NCI-H2081 treated with DMSO at 0.1 percent for 48 hours (cell line): ENCODE data around the gene RGCC.
"Not testable (repeated sequence)": the region's sequence is repeated elsewhere in the genome, so short reads cannot be mapped to it uniquely, and the experiment has no call there.

ENCODE experiments used
- DNase-seq: peaks from one replicate; lab custom pipeline; 2025; lab: John Stamatoyannopoulos, UW

RGCC gene

DNA sequence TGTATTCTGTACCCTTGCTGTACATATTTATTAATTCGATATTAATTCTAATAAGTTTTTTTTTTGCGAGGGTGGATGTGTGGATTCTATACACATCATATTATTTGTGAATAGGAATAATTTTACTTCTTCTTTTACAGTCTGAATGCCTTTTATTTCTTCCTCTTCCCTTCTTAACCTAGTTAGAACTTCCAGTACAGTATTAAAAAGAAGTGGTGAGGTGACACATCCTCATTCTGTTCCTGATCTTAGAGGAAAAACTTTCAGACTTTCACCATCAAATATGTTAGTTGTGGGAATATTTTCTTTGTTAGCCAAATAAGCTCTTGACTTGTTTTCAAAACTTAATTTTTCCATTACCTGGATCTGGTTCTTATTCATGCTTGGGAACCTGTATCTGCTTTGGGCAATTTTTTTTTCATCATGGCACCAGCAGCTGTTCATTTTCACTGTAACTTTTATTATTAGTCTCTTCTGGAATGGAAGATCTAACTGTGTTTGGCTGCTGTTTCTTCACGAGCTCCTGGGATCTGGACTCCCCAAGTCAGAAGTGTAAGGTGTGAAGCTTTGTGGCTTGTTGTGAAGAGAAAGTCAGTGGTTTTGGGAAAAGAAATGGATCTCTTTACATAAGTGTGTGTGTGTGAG is 33.1 kb downstream of the RGCC start:
- DNase-seq: no peak

DNA sequence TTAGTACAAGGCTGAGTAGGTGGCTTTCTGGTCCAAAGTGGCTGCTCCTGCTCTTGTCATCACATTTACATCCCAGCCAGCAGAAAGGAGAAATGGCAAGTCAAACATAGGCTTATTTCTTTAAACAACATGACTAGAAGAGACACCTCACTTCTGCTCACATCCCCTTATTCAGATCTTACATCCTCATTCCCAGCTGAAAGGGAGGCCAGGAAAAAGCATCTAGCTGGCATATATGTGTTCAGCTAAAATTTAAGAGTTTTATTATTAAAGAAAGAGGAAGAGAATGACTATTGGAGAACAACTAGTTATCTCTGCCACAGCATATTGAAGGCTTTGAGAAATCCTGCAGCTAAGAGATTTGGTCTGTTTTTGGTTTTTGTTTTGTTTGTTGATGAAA is 34.1 kb downstream of the RGCC start:
- no peak for DNase-seq

DNA sequence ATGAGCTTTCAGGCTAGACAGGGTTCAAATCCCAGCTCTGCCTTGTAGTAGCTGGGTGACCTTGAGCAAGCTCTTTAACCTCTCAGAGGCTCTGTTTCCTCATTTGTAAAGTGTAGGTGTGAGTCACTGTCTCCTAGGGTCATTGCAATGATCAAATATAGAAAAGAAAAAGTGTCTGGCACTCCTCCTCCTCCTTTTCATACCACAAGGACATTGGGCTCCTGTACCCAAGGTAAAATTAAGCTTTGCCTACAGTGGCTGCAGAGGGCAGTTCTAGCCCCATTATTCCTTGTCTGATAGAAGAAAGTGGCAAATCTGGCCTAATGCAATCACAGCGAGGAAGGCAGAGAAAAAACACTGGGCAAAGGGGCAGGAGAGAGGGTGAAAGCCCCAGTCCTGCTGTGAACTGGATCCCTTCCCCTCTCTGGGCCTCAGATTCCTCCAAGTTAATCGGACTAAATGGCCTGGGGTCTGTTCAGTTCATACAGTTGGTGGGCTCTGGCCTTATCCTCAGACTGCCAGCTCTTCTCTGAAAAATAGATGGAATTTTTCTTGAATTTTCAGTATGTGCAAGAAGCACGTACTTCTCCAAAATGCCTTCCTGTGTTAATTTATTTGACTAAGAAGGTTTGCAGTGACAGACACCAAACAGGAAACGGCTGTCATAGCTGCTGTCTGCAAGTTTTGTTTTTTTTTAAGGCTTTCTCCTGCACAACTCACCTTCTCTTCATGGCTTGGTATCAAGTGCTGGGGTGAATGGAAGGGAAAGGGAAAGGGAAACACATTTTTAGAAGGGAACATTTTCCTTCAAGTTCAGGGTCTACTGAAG is 35.3 kb downstream of the RGCC start:
- DNase-seq: no peak

DNA sequence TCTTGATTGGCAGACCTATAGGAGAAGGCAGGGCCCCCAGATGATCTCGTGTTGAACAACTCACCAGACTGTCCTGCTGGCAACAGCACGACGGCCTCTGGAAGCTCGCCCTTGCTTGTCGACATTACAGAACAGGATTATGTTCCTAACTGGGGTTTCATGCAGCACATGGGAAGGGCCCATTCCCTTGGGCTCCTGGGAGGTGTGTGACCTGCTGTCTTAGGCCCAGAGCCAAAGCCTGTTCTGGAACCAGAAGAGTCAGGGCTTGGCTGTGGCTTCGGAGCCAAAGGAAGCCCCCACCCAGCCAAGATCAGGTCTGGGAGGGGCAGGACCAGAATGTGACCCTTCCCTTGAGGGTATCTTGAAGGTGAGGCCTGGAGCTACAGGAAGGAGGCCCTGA is 36.9 kb downstream of the RGCC start:
- DNase-seq: no peak

DNA sequence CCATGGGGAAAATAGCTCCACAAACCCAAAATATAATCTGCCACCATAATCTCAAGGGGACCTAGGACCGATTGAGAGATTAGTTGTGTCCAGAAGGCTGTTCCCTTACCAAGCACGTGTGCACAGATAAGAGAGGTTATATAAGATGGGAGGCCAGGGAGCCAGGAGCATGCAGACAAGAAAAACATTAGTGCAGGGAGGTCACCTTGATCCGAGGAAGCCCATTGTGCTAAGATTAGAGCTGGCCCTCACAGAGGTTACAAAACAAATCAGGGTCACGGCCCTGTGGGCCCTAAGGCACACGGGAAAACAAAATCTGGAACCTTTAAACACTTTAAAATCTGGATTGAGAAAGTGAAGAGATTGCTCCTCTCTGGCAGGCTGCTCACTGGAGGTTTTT is 37.7 kb downstream of the RGCC start:
- DNase-seq: no peak

DNA sequence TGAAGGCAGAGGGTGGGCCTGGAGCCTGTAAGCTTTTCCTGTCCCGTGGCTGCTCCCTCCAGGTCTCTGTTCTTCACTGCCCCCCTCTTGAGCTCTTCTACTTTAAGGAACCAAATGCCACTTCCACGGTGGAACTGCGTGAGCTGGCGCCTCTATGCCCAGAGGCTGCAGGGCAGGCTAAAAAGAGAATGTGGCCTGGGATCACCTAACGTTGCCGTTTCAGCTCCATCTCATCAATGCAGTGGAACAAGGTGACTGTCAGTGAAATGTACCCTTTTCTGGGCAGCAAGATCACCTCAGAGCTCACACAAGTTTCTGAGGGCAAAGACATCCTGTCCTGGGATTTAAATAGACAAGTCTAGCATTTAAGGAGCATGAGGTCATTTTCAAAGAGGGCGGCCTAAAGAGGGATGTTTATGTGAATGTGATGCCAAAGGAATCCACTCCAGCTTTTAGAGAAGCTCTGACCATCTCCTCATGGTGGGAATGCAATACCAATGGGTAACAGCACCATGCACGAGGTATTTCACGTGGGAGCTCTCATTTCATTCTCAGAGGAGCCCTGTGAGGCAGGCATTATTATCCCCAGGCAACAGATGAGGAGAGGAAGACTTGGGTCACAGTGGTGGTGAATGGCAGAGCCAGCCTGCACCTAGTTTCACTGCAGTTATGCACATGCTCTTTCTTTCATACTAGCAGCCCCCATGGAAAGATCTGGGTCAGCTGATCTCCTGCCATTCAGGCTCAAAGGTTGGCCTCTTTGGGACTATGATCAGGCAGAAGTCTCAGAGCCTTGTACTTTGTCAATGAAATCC is 39.3 kb downstream of the RGCC start:
- no peak for DNase-seq

DNA sequence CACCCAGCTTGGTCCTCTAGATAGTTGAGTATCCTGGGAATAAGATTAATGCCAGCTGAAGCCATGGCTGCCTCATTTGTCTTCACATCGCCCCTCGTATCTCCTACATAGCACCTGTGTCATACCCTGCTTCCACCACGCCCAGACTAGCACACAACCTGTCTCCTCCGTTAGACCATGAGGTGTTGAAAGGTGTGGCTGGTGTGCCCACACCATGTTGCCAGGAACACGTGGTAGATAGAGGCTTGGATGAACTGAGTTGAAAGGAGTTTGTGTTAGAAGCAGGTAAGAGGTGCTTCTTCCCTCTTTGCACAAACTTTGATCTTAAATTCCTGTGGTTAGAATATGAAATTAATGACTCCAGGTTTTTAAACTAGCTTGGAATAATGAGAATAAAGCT is 40.1 kb downstream of the RGCC start:
- DNase-seq: no peak

DNA sequence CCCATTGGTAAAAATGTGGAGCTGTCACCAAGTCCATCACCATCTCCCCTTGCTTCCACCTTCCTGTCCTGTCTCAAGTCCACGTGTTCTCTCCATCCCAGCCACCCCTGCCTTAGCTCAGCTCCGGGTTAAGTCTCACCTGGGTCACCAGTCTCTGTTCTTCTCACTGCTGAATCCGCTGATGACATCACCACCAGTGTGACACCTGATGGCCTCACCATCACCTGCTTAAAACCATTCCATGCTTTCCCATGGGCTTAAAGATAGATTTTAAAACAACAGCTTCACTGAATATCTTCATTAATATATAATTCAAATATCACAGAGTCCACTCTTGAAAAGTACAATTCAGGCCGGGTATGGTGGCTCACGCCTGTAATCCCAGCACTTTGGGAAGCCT is 42.1 kb downstream of the RGCC start:
- DNase-seq: no peak

DNA sequence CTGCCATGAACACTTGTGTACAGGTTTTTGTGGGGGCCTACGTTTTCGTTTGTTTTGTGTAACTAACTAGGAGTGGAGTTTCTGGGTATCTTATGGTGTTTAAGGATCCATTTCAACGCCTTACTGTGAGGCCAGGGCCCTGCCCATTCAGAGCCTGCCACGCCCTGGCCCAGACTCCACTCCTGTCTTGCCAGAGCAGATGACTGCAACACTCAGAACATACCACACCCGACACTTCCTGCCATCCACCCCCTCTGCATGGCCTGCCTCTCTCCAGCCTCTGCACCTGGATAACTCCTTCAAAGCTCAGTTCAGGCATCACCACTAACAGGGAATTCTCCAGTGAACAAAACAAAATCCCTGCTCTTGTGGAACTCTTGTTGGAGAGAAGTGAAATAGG is 43.2 kb downstream of the RGCC start:
- DNase-seq: no peak

DNA sequence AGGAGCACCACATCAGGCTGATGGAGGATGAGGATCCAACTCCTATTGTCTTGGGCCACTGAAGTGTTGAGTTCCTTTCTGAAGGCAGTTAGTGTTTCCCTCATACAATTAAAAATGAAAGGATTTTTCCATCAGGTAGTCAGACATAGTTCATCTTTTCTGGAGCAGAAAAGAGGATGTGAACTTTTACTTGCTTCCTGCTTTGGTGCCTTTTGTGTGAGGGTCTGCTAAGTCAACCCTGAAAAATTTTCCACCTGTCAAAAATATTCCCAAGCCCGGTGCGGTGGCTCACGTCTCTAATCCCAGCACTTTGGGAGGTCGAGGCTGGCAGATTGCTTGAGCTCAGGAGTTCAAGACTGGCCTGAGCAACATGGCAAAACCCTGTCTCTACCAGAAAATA is 43.9 kb downstream of the RGCC start:
- no peak for DNase-seq

DNA sequence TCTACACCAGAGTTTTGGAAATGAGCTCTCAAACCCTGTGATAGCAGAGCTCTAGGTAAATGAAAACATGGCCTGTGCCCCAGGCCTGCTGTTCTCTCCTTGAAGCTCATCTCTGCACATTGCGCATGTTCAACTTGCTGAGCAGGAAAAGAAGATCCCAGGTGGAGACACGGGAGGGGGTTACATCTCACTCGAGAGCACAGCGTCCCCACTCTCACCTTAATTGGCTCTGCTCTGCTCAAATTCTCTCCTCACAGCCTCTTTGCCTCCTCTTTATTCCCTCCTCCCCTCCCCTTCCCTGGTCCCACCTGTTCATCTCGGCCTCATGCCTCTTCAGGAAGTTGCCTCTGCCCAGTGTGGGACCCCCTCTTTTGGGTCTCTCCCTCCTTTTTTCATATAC is 44.7 kb downstream of the RGCC start:
- DNase-seq: no peak

DNA sequence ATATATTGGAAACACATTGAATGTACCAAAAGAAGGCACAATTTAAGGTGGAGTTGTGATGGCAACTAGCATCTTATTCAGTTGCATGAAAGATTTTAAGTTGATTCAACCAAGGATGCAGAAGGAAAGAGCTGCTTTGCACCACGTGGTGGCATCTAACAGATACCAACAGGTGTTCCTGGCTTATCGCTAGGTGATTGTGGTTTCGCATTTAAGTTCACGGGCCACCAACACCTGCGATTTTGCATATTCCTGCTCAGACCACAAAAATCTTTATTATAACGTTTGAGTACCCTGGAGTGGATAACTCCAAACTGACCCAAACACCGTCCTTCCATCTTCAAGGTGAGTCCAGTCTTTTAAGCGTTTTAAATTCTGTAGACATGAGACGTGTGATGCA is 45.3 kb downstream of the RGCC start:
- DNase-seq: no peak

DNA sequence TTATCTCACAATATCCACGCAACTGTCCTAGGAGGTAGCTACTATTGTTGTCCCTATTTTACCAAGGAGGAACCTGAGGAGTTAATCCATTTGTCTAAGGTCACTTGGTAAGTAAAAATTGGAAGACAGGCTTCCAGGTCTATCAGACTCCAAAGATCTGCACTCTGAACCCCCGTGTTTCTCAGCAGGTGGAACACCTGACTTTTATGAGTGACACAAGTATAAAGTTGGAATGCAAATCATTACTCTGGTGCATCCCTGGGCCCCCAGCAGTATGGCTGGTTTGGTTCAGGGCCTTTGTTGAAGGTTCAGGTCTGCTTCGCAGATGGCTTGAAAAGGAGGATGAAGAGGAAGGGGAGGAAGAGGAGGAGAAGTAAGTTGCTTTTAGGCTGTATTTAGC is 46.0 kb downstream of the RGCC start:
- no peak for DNase-seq

DNA sequence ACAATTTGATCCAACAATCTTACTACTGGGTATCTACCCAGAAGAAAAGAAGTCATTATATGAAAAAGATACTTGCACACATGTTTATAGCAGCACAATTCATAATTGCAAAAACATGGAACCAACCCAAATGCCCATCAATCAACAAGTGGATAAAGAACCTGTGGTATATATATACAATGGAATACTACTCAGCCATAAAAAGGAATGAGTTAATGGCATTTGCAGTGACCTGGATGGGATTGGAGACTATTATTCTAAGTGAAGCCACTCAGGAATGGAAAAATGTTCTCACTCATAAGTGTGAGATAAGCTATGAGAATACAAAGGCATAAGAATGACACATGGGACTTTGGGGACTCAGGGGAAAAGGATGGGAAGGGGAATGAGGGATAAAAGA is 47.3 kb downstream of the RGCC start:
- DNase-seq: not testable (repeated sequence)

DNA sequence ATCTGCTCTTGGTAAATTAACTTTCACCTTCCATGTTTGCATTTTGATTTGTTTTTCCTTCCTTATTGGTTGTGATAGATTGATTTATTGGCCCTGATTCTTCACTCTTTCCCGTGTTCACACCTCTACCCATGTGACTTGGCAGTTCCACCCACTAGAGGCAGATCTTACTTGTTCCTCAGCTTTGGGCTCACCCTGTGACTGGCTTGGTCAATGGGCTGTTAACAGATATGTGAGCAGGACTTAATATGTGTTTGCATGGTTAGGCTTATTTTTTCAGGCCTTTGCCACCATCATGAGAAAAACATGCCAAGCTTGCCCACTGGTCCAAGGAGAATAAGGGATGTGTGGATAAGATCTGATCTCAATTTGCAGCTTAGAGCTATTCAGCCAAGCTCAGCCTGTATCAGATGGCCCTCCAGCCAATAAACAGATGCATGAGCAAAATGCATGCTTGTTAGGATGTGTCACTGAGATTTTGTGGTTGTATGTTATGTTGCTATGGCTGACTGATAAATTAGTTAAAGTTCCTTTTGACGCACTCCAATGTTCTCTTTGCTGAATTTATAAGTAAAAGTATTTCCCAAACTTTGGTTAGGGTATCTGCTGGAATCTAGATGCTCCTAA is 48.0 kb downstream of the RGCC start:
- no peak for DNase-seq

DNA sequence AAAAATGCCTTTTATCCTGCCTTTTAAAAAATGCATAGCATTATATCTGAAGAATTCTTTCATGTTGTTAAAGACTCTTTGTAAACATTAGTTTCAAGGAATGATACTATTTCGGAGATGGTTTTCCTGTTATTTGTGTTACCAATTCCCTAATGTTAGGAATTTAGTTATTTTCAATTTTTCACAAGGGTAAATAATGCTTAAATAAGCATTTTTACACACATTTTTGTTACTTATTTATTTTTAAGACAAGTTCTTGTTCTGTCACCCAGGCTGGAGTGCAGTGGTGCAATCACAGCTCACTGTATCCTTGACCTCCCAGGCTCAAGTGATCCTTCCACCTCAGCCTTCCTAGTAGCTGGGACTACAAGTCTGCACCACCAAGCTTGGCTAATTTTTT is 49.0 kb downstream of the RGCC start:
- no peak for DNase-seq

DNA sequence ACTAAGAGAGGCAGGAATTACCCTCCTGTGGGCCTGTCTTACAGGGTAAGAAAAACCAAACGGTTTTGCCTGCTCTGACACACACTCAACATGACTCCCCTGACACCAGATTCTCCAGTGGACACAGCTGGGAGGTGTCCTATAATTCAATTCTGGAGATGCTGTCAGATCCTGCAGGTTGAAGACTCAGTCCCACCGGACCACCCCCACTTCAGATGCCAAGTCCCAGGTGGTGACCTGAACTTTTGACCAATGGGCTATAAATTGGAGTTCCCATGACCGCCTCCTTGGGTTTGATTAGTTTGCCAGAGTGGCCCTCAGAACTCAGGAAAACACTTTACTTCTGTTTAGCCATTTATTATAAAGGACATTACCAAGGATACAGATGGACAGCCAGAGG is 52.6 kb downstream of the RGCC start:
- no peak for DNase-seq

DNA sequence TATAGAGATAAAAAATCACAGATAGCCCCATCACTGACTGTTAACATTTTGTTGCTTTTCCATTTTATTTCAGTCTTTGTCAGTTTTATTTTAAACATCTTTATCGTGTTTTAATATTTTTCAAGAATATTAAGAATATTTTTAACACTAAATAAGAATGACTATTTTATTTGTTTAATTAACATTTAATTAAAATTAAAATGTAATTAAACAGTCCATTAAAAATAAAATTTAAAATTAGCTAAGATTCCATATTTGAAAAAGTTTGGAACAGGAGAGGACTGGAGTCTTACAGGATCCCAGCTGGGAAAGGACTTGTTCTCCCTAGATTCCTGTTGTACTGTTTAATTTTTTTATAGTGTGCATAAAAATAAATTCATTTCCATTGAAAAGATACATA is 54.5 kb downstream of the RGCC start:
- no peak for DNase-seq

DNA sequence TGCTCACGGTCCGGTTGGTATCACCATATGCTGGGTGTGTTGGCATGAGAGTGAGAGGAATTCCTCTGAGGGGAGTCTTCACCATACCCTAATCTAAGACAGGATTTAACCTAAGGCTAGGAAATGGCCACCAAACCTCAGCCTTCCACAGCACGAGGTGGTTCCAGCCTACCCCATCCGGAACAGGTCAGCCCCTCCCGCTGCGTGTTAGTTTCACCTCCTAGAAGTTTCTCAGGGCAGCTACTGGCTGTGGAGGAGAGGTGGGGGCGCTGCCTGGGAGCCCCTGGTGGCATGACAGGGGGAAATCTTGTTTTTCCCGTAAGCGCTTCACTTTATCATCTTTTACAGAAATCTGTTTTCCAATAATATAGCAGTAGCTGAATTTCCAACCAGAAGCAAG is 55.1 kb downstream of the RGCC start:
- DNase-seq: no peak

DNA sequence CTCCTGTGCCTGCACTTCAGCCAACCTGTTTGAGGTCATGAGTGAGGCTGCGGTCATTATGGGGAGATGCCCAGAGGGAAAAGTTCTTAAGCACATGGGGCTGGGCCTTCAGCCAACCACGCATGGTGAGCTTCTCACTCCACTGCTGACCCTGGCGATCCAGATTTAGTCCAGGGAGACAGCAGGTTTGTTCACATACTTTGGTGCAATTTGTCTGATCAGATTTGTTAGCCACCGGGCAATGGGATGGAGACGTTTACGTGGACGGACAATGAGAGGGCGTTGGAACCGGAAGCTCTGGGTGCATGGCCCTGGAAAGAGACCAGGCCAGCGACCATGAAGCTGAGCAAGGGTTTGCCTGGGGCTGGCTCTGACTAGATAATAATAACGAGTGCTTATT is 56.2 kb downstream of the RGCC start:
- no peak for DNase-seq

DNA sequence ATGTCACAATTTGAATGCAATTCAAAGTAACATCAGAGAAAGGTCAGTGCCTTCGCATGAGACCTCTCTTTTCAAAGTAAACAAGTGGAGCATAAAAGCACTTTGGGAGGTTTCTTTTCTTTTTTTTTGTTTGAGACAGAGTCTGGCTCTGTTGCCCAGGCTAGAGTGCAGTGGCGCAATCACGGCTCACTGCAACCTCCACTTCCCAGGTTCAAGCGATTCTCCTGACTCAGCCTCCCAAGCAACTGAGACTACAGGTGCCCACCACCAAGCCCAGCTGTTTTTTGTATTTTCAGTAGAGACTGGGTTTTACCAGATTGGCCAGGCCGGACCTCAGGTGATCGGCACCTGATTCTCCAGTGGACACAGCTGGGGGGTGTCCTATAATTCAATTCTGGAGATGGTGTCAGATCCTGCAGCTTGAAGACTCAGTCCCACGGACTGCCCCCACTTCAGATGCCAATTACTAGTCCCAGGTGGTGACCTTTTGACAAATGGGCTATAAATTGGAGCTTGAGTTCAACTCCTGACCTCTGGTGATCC is 57.6 kb downstream of the RGCC start:
- DNase-seq: no peak

DNA sequence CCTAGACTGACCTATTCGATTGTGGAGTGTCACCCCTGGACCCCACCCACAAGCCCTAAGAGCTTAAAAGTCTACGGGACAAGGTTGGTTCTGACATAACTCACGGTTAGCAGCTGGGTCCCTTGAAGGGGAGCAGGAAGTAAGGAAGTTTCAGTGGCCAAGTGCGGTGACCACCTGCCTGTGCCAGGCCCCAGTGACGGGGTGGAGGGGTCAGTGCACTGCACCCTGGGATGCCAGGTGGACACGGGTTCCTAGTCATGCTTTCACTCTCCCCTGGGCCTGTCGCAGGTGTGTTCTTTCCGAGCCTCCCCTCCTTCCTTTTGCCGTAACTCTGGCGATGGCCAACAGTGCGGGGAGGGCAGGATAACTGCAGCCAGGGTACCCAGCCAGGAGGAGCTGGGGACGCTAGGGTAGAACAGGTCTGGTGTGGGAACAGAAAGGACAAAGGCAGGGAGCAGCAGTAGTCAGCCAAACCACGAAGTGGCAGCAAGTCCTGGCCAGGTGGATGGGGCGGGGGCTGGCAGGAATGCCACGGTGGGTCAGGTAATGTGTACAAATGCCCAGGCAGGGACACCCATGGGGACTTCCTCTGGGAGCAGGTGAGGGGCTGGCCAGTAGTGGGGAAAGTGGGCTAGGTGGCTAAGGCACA is 58.3 kb downstream of the RGCC start:
- no peak for DNase-seq
